CD4-positive, alpha-beta T cell treated with Interleukin-21 for 1 hour (primary cell): ENCODE data around the gene CELA3A.
"Not testable (repeated sequence)": the region's sequence is repeated elsewhere in the genome, so short reads cannot be mapped to it uniquely, and the experiment has no call there.

ENCODE experiments used
- DNase-seq: peaks from one replicate; pipeline ENCODE4 v3.0.0-alpha.2; 2020

The CELA3A gene

DNA sequence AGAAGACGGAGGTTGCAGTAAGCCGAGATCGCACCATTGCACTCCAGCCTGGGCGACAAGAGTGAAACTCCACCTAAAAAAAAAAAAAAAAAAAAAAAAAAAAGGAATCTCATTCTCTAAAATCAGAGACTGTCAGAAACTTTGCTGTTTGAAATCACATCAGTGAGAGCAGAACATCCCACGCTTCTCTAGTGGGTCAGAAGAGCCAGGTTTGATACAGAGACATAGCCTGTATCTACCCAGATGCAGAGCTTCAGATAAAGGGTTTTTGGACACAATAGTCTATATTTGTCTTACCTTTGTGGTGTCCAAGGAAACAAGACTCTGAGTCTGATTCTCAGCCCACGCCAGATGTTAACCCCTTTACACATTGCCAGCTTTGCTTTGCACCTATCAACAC is 19.6 kb downstream of the CELA3A start:
- DNase-seq = no peak

DNA sequence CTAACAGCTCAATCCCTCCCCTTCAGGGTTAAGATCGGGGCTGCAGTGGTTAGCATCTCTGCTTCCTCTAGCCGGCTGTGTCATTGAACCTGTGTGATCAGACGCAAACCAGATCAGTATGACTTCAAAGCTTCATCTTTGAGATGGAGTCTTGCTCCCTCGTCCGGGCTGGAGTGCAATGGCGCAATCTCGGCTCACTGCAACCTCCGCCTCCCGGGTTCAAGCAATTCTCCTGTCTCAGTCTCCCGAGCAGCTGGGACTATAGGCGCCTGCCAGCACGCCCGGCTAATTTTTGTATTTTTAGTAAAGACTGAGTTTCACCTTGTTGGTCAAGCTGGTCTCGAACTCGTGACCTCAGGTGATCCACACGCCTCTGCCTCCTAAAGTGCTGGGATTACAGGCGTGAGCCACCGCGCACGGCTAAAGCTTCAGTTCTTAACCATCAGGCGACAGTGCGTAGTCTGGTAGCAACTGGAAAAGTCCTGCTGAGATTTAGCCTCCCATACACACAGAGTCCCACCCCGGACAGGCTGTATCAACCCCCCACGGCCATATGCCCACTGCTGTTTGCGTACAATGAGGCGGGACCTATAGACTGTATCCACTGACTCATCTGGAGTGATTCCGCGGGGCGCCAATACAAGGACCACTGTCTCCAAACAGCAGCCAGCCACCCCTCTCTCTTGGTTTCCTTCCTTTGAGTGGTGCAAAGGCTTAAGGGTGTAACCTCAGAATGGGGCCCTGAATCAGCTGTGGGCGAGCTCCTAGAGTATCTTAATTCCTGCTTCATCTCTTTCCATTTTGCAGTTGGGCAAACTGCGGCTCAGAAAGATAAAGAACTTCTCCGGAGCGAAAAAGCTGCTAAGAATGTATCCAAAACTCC is 23.3 kb downstream of the CELA3A start:
- peak; percentile 88 for DNase-seq

- DNase-seq = peak; percentile 92
These were observed 24.1 kb downstream of the CELA3A start for GRCh38 chr1:22025368-22026155.

DNA sequence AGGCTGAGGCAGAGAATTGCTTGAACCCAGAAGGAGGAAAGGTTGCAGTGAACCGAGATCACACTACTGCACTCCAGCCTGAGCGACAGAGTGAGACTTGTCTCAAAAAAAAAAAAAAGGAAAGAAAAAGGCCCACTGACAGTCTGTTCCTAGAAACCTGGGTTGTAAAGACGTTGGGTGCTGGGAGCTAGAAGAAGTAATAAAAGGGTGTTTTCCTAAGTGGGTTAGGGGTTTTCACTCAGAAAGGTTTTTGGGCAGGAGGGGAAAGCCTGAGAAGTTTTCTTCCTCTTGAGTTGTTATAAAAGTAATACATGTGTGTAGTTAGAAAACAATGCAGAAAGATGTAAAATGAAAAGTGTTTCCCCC is 25.4 kb downstream of the CELA3A start:
- DNase-seq = peak; percentile 36

- no peak for DNase-seq
These were observed 28.6 kb downstream of the CELA3A start for GRCh38 chr1:22030057-22030456.

DNA sequence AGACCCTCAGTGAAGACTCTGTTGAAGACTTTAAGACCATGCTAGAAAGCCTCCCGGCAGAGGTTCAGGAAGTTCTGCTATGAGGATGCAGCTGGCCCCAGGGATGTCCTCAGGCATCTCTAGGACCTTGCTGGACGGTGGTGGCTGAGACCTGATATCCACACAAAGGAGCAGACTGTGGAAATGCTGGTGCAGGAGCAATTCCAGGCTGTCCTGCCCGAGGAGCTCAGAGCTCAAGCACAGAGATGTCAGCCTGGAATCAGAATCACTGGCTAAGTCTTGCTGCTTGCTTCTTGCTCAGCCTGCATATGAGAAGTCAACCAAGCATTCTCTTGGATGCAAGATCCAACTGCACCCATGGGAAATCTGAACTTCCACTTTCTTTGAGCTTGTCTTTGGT is 29.0 kb downstream of the CELA3A start:
- DNase-seq = no peak

DNA sequence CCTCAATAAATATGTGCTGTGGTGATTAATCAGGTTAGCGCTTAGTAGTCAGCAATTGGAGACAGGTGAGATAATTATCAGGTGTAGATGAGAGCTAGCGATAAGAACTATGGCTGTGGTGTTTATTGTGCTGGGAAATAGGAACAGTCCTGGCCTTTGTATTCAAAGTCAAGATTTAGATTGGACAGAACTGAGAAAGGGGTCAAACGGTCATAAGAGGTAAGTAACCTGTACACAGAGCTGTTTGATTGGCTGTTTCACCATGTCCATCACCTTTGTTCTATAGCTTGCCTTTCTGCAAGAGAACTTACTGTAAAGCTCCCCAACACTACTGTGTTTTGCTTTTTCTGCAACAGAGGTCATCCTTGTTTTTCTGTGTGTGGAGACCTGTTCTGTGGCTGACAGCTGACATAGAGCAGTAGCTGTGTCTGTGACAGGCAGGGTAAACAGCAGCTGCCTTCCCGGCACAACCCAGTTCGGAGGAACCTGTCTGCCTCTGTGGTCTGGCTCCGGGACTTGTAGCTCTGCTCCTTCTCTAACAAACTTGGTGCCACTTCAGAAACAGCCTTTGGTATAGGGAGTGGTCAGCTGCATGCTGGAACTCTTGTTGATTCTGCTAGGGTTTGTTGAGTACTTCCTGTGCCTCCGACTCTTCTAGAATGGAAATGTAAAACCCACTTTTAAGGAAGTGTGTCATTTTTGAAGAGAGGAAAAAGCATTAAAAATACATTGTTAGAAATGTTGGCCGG is 29.9 kb downstream of the CELA3A start:
- DNase-seq = peak; percentile 61

GRCh38 chr1:22034834-22035233 is 33.4 kb downstream of the CELA3A start:
- DNase-seq = not testable (repeated sequence)

DNA sequence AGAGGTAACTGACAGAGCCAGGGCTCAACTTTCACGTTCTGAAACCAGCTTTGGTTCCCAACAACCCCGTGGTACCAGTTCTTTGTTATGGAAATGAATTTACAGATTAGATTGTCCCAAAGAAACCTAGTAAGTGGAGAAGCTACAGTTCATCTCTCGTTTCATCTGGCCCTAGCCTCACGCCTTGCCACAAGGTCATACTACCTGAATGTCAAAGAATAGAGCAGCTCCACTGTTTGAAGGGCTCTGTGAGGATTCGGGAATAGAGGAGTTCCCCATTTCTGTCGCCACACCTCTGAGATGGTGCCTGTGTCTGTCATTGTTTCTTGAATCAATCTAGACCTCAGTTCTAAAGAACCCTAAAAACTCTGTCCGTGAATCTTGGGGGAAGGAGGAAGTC is 36.1 kb downstream of the CELA3A start:
- DNase-seq = no peak

DNA sequence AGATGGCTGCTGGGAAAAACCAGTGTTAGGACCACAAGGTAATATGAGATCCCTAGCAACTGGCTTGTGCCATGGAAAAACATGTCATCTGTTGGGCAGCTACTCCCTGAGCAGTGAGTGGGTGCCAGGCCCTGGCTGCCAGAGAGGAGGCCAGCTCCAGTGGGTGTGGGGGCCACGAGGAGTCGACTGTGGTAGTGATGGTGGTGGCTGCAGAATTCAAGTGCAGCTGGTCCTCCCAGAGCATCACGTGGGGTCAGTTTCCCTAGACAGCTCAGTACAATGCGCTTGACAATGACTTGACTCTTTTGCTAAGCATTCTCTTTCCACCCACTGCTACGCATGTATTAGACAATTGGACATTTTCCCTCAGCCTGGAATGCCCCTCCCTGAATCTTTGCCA is 36.6 kb downstream of the CELA3A start:
- DNase-seq = no peak

- peak; percentile 97 for DNase-seq
These were observed 38.3 kb downstream of the CELA3A start for GRCh38 chr1:22039594-22040285.

DNA sequence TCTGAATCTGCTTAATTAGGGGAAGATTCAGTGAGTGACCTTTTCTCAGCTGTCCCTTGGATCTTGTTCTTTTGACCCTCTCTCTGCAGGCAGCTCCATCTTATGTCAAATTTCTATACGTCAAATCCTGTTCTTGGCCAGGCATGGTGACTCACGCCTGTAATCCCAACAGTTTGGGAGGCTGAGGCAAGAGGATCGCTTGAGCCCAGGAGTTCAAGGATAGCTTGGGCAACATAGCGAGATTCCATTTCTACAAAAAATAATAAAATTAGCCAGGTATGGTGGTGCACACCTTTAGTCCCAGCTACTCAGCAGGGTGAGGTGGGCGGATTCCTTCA is 38.8 kb downstream of the CELA3A start:
- no peak for DNase-seq

DNA sequence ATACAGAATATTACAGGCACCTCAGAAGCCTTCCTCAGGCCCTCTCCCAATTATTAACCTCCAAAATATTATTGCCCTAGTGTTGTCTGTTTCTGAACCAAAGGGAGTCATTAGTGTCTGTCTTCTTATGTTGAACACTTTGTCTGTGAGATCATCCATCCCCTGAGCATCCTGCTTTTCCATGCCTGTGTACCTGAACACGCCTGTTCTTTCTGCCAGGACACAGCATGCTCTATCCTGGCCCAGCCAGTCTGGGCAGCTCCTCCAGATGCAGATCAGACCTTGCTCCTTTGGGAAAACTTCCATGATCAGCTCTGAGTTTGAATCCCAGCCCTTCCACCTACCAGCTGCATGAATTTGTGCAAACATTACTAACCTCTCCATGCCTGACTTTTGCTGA is 40.0 kb downstream of the CELA3A start:
- DNase-seq = no peak

DNA sequence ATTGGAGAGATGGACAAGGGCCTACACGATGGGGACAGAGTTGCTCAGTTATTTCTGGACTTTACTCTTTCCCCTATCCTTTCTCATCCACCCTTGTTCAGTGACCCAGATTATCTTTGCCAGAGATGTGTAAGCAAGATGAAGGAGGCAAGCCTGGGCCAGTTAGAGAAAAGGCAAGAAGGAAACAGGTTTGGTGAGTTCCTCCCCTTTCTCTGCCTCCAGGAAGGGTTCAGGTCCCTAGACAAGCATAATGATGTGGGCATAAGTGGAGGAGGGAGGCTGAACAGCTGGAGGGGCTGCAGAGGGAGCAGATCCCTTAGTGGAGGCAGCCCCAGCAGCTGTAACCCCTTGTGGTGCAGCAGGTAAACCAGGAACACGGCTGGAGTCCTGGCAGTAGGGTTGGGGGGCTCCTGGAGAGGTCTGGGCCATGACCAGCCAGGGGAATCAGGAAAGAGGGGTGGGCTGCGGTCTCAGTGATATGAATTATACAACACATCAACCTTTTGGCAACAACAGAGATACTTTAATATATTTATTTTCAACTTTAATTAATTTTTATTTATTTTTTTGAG is 41.8 kb downstream of the CELA3A start:
- DNase-seq = no peak

DNA sequence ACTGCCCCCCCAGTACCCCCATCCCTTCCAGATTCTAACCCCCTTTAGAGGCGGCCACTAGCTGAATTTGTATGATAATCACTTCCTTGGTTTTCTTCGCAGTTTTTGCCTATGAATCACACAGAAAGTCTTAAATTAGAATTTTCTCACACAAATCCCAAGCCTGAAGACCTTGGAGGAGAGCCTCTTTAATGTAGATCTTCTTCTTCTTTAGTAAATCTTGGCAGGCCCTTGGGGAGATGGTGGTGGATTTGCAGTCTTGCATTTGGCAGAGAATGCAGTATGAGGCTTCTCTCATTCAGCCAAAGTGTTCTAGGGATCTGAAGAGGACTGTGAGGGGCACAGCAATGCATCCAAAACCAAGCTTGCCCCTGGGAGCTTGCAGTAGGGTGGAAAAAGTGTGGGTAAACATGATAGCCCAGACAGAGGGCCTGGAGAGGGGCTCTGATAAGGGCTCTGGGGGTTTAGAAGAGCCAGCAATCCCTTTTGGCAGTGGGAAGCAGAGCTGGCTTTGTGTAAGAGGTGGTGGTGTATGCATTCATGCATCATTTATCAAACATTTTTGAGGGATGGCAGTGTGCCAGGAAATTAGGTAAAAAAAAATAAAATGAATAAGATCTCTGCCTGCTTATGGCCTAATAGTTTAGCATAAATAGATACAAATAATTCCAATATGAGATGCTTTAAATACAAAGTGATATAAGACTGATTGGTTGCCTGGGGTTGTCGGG is 43.4 kb downstream of the CELA3A start:
- DNase-seq = no peak

DNA sequence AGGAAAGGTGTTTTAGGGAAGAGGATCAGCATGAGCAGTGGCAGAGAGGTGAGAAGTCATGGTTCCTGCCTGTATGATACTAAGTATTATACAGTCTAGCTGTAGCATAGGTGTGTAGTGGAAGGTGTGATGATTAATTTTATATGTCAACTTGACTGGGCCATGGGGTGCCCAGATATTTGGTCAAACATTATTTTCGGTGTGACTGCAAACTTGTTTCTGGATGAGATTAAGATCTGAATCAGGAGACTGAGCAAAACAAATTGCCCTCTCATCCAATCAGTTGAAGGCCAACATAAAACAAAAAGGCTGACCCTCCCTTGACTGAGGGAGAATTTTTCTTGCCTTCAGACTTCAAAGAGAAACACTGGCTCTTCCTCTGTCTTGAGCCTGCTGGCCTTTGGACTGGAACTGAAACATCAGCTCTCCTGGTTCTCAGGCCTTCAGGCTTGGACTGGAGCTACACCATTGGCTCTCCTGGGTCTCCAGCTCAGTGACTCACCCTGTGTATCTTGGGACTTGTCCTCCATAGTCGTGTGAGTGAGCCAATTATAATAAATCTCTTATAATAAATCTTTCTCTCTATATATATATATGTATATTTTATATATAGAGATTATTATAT is 44.3 kb downstream of the CELA3A start:
- DNase-seq = no peak

DNA sequence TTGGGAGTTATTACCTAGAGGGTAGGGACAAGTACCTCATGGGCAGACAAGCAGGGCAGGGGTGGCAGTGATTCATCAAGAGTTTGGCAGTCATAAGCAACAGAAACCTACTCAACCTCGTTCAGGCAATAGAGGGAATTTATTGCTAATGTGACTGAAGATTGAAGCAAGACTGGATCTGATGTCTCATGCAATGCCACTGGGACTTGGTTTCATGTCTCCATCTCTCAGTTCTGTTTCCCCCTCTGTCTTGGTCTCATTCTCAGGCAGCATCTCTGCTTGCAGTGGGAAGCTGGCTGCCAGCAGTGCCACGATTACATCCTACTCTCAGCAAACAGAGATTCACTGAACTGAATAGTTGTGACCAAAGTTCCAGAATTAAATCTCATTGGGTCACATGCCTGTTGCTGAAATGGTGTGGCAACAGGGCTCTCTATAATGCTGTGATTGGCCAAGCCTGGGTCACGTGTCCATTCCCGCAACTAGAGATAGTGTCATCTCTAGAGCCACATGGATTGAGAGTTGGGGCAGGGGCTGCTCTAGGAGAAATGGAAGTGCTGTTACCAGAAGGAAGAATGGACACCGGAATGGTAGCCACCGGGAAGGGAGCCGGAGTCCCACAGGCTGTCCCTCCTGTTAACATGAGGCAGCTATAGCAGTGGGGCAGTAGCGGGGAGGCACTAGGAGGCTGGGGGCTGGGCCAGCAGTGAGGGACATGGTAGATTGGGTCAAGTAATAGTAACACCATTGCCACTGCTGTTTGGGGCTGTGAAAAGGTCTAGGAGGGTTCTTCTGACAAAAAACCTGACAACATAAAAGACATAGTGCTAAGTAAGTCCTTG is 47.1 kb downstream of the CELA3A start:
- no peak for DNase-seq

- no peak for DNase-seq
These were observed 48.9 kb downstream of the CELA3A start for GRCh38 chr1:22050330-22050729.

DNA sequence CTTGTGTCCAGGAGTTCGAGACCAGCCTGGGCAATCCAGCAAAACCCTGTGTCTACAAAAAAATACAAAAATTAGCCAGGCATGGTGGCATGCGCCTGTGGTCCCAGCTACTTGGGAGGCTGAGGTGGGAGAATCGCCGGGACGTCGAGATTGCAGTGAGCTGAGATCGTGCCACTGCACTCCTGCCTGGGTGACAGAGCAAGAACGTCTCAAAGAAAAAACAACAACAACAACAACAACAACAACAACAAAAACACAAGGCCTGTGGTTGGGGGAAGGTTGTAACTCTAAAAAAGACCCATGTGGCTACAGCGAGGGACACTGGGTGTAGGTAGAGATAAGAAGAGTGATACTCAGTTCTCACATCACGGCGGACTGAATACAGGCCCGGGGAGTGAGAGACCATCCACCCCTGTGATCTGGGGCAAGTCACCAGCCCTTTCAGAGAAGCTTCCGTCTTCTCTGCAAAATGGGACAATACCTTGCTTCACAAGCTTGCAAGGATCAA is 50.2 kb downstream of the CELA3A start:
- no peak for DNase-seq
